DOHH2 (cell line): Measurements from ENCODE around the gene NCKAP5.

Experiments
- H3F3A ChIP-seq: fragments of 200-600 bp; sonication (generic), shearing (Covaris generic); 2 replicates; pipeline ENCODE4 v1.6.0; 2016; ENCODE audit warnings: antibody characterized with exemption, mild to moderate bottlenecking; ENCODE audit not compliant: control insufficient read depth, insufficient read depth
- H3K27ac ChIP-seq: fragments of 200-600 bp; sonication (generic); 2 replicates; pipeline ENCODE4 v1.5.1; 2014; ENCODE audit warnings: low read depth, mild to moderate bottlenecking, low read length, moderate library complexity
- H3K27me3 ChIP-seq: fragments of 200-600 bp; sonication (generic); 2 replicates; pipeline ENCODE4 v1.6.1; 2014; ENCODE audit warnings: mild to moderate bottlenecking, low read length, mixed read lengths; ENCODE audit not compliant: control insufficient read depth
- H3K36me3 ChIP-seq: fragments of 200-600 bp; sonication (generic); 2 replicates; pipeline ENCODE4 v1.6.1; 2014; ENCODE audit warnings: mild to moderate bottlenecking, low read length, moderate library complexity, mixed read lengths; ENCODE audit not compliant: control insufficient read depth
- H3K4me1 ChIP-seq: fragments of 200-600 bp; sonication (generic); 2 replicates; pipeline ENCODE4 v1.6.1; 2014; ENCODE audit warnings: mild to moderate bottlenecking, low read length, mixed read lengths; ENCODE audit not compliant: control insufficient read depth
- H3K4me2 ChIP-seq: fragments of 200-600 bp; sonication (generic); 2 replicates; pipeline ENCODE4 v1.6.0; 2014; ENCODE audit warnings: mild to moderate bottlenecking, low read length, moderate library complexity
- H3K4me3 ChIP-seq: fragments of 200-600 bp; sonication (generic); 2 replicates; pipeline ENCODE4 v1.5.1; 2014; ENCODE audit warnings: mild to moderate bottlenecking, low read length, mixed read lengths
- H3K79me2 ChIP-seq: fragments of 200-600 bp; sonication (generic); 2 replicates; pipeline ENCODE4 v1.6.1; 2014; ENCODE audit warnings: mild to moderate bottlenecking, low read length, mixed read lengths; ENCODE audit not compliant: control insufficient read depth
- H3K9me2 ChIP-seq: fragments of 200-600 bp; sonication (generic); replicated peaks from 2 replicates; pipeline ENCODE4 v1.6.1; 2014; ENCODE audit warnings: mild to moderate bottlenecking, low read length, mixed read lengths; ENCODE audit not compliant: control insufficient read depth
- H3K9me3 ChIP-seq: fragments of 200-600 bp; sonication (generic); 2 replicates; pipeline ENCODE4 v1.6.1; 2014; ENCODE audit warnings: antibody characterized with exemption, low read length, mixed read lengths; ENCODE audit not compliant: control insufficient read depth, insufficient read depth
- H4K20me1 ChIP-seq: fragments of 200-600 bp; sonication (generic); 2 replicates; pipeline ENCODE4 v1.6.0; 2014; ENCODE audit warnings: low read depth, mild to moderate bottlenecking, antibody characterized with exemption, low read length, moderate library complexity; ENCODE audit not compliant: control insufficient read depth, insufficient read depth
- EZH2phosphoT487 ChIP-seq: fragments of 200-600 bp; sonication (generic); IDR thresholded peaks from 2 replicates; pipeline ENCODE4 v1.6.1; 2017; ENCODE audit warnings: borderline replicate concordance, mild to moderate bottlenecking, antibody characterized with exemption, low read length, moderate library complexity, mixed read lengths
- TF ChIP-seq, protein P1 (sequence below): fragments of 200-600 bp; sonication (generic); IDR thresholded peaks from one replicate; pipeline ENCODE4 v1.5.1; 2014; ENCODE audit warnings: antibody characterized with exemption, mild to moderate bottlenecking, low read depth, low read length; ENCODE audit not compliant: poor library complexity, severe bottlenecking

Gene NCKAP5

GRCh38 chr2:133413863-133414262 lies 154.4 kb downstream of the NCKAP5 start:
- no peaks in the 10 kb centered on the region for H3K9me3 ChIP-seq
- no peak overlapping the region for H3K27ac ChIP-seq
- no peaks in the 10 kb centered on the region for H3K9me2 ChIP-seq
- no peaks in the 10 kb centered on the region for H3F3A ChIP-seq
- no peak for TF ChIP-seq EZH2phosphoT487
- TF ChIP-seq, protein P1, sequence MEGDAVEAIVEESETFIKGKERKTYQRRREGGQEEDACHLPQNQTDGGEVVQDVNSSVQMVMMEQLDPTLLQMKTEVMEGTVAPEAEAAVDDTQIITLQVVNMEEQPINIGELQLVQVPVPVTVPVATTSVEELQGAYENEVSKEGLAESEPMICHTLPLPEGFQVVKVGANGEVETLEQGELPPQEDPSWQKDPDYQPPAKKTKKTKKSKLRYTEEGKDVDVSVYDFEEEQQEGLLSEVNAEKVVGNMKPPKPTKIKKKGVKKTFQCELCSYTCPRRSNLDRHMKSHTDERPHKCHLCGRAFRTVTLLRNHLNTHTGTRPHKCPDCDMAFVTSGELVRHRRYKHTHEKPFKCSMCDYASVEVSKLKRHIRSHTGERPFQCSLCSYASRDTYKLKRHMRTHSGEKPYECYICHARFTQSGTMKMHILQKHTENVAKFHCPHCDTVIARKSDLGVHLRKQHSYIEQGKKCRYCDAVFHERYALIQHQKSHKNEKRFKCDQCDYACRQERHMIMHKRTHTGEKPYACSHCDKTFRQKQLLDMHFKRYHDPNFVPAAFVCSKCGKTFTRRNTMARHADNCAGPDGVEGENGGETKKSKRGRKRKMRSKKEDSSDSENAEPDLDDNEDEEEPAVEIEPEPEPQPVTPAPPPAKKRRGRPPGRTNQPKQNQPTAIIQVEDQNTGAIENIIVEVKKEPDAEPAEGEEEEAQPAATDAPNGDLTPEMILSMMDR, result no peak
- no peaks in the 10 kb centered on the region for H3K4me1 ChIP-seq
- no peak overlapping the region for H3K4me2 ChIP-seq
- H3K4me3 ChIP-seq, result no peak overlapping the region
- no peaks in the 10 kb centered on the region for H3K36me3 ChIP-seq
- no peaks in the 10 kb centered on the region for H3K27me3 ChIP-seq
- H4K20me1 ChIP-seq, result no peaks in the 10 kb centered on the region
- no peaks in the 10 kb centered on the region for H3K79me2 ChIP-seq

DNA sequence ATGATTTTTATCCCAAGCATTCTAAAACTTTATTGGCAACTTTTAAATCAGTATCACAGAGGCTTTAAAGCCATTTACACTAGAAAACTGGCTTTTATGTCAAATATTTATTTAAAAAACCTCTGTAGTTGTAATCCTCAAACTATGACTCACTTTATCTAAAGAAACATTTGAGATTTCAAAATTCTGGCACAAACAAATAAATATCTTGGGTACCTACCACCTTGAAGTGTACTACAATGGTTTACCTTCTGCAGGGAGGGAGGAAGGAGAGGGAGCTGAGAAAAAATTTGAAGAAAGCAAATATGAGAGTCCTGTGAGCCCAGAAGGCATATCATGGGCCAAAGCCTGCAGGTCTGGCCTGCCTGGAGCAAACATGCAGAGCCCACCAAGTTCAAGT lies 155.6 kb downstream of the NCKAP5 start:
- Histone ChIP-seq H3K27me3 (no peaks in the 10 kb centered on the region), H4K20me1 (no peaks in the 10 kb centered on the region), H3K4me2 (no peak overlapping the region), H3K36me3 (no peaks in the 10 kb centered on the region), H3F3A (no peaks in the 10 kb centered on the region), H3K9me2 (no peaks in the 10 kb centered on the region), H3K27ac (no peak overlapping the region), H3K9me3 (no peaks in the 10 kb centered on the region), H3K4me3 (no peak overlapping the region), H3K79me2 (no peaks in the 10 kb centered on the region), H3K4me1 (no peaks in the 10 kb centered on the region)
- TF ChIP-seq, protein P1, result no peak
- no peak for TF ChIP-seq EZH2phosphoT487

DNA sequence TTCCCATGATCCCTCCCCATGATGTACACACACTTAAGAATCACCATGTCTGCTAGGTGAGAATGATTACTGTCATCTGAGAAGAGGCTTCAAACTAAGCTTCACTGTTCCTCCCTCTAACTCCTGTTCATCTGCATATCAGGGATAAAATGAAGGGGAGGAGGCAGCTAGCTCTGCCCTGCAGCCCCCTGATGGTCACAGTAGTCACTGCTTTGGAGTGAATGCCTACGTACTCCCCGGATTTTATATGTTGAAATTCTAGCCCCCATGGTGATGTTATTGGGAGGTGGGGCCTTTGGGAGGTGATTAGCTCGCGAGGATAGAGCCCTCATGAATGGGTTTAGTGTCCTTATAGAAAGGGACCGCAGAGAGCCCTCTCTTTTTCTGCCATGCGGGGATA lies 156.4 kb downstream of the NCKAP5 start:
- Histone ChIP-seq H3K4me1 (no peaks in the 10 kb centered on the region), H3F3A (no peaks in the 10 kb centered on the region), H3K36me3 (no peaks in the 10 kb centered on the region), H3K27ac (no peak overlapping the region), H3K4me2 (no peak overlapping the region), H3K9me3 (no peaks in the 10 kb centered on the region), H3K27me3 (no peaks in the 10 kb centered on the region), H4K20me1 (no peaks in the 10 kb centered on the region), H3K9me2 (no peaks in the 10 kb centered on the region), H3K79me2 (no peaks in the 10 kb centered on the region), H3K4me3 (no peak overlapping the region)
- TF ChIP-seq EZH2phosphoT487, result no peak
- TF ChIP-seq, protein P1, result no peak

- Histone ChIP-seq H3K36me3 (no peaks in the 10 kb centered on the region), H3K4me3 (no peak overlapping the region), H3K79me2 (no peaks in the 10 kb centered on the region), H3F3A (no peaks in the 10 kb centered on the region), H3K9me2 (no peaks in the 10 kb centered on the region), H3K27me3 (no peaks in the 10 kb centered on the region), H3K4me1 (no peaks in the 10 kb centered on the region), H3K27ac (no peak overlapping the region), H3K9me3 (no peaks in the 10 kb centered on the region), H4K20me1 (no peaks in the 10 kb centered on the region), H3K4me2 (no peak overlapping the region)
- TF ChIP-seq, protein P1, result no peak
- TF ChIP-seq EZH2phosphoT487, result no peak
Measured at GRCh38 chr2:133411101-133411500, 157.2 kb downstream of the NCKAP5 start.
